Lung microvascular endothelial cell (primary cell): ENCODE measurements around the gene WNT8A. TPM values are rescaled to one million over a fixed set of nuclear protein-coding genes. Genes with fewer than 3 reads are reported as not detected.

Source experiments
- DNase-seq, 2 donors: peaks; one replicate each; pipeline versions ENCODE4 v3.0.0 to v3.0.0-alpha.2; 2010; ENCODE audit warnings: low read depth in 2 of 2
- total RNA-seq: library from RNA; depleted of rRNA; stranded (reverse); fragments of >200 nt; gene quantifications from 2 replicates; pipeline ENCODE4 v1.2.1, GENCODE V29; 2014

WNT8A gene
- total RNA-seq, 1 donor from 2014 or later, result not detected

GRCh38 chr5:138139781-138140090 lies 55.9 kb downstream of the WNT8A start:
- no peak for DNase-seq

GRCh38 chr5:138140268-138140667 lies 56.4 kb downstream of the WNT8A start:
- no peak for DNase-seq

Other genes with a start within 250 kb of the WNT8A start
- gene MYOT, start 216.2 kb upstream of the WNT8A start, total RNA-seq, result not detected in 2 replicates
- gene PKD2L2, start 194.6 kb upstream of the WNT8A start, total RNA-seq, result not detected in 2 replicates
- gene FAM13B, start 51.0 kb upstream of the WNT8A start, total RNA-seq, result 10.9 and 21.6 TPM in 2 replicates
- 0.60 and 1.1 TPM in 2 replicates for gene NME5, start 55.4 kb downstream of the WNT8A start, total RNA-seq
- 18.3 and 24.2 TPM in 2 replicates for gene BRD8, start 94.6 kb downstream of the WNT8A start, total RNA-seq
- 8.1 and 28.1 TPM in 2 replicates for gene KIF20A, start 95.1 kb downstream of the WNT8A start, total RNA-seq
- gene CDC23, start 129.3 kb downstream of the WNT8A start, total RNA-seq, result 22.7 and 28.4 TPM in 2 replicates
- gene GFRA3, start 190.6 kb downstream of the WNT8A start, total RNA-seq, result not detected in 2 replicates
- 0.79 and 3.9 TPM in 2 replicates for gene CDC25C, start 247.8 kb downstream of the WNT8A start, total RNA-seq